Measurements from ENCODE around the gene E2F1.

Gene E2F1

DNA sequence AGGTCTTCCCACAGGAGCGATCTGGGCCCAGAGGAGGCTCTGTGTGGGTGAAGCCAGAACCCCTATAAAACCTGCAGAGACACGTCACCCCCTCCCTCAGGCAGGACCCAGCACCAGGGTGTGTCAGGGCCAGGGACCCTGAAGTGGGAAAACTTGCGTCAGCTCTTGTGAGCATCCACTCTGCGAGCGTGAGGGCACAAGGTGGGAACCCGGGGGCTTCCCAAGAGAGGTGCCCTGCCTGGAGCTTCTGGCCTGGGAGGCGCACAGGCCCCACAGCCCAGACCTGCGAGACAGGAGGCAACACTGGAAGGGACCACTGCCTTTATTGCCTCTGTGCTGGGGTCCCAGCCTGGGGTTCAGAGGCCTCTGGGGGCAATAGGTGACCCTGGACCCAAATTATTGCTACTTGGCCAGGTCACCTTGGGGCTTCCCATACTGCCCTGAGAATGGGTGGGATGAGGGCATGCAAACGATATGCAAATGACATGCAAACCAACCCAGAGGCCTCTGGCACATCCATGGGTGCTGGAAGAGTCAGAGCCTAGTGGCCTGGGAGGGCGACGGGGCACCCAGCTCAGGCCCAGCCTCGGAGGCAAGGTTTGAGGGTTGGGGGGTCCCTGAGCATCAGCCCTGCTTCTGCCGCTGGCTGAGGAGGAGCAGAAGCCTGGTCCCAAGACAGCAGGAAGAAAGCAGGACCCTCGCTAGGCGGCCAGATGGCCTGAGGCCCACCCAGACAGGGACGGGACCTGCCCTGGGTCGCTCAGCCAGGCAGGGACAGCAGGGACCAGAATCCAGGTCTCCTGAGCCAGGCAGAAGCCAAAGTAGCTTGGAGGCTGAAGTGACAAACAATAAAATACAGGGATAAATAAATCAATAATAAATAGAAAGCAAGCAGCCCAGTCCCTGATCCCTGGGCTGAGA is 29.1 kb downstream of the E2F1 start:
- Histone ChIP-seq H2BK120ac (ENCODE audit: insufficient read depth, low read length, poor library complexity) (no peak overlapping the region), H3K18ac (ENCODE audit: low read length) (no peak overlapping the region), H2AK5ac (ENCODE audit: low read length) (no peak overlapping the region), H3K4me1 (ENCODE audit: control insufficient read depth in 1 of 2, insufficient read depth in 2 of 2, low read length in 2 of 2) (peaks cover 7% of the 10 kb centered on the region in 2 experiments), H4K12ac (ENCODE audit: low read depth, low read length) (no peak overlapping the region), H2BK12ac (ENCODE audit: low read length) (no peak overlapping the region), H2BK5ac (ENCODE audit: low read depth, low read length, poor library complexity) (no peak overlapping the region), H3K79me2 (ENCODE audit: control insufficient read depth, insufficient read depth, low read length, poor library complexity) (no peaks in the 10 kb centered on the region), H3K4me2 (ENCODE audit: low read length) (no peak overlapping the region), H3K4me3 (ENCODE audit: low read depth, low read length) (no peak overlapping the region), H3K9ac (ENCODE audit: low read length) (no peak overlapping the region), H3K14ac (ENCODE audit: low read length) (no peak overlapping the region), H2AFZ (ENCODE audit: insufficient read depth, low read length, poor library complexity) (no peak overlapping the region), H3K36me3 (ENCODE audit: control insufficient read depth in 1 of 2, insufficient read depth in 2 of 2, low read length in 2 of 2) (peaks cover 36 to 41% of the 10 kb centered on the region in 2 experiments), H3K4ac (ENCODE audit: low read depth, low read length) (no peak overlapping the region), H3K9me3 (ENCODE audit: insufficient read depth, low read depth, low read length) (peaks cover 2% of the 10 kb centered on the region), H4K91ac (ENCODE audit: low read depth, low read length) (no peak overlapping the region), H3K79me1 (ENCODE audit: low read length) (no peaks in the 10 kb centered on the region), H3K23ac (ENCODE audit: low read length) (no peak overlapping the region), H3K27me3 (ENCODE audit: insufficient read depth, low read length) (no peaks in the 10 kb centered on the region), H4K8ac (ENCODE audit: low read depth, low read length) (no peak overlapping the region), H3K27ac (ENCODE audit: low read depth, low read length) (no peak overlapping the region)
- DNase-seq = no peak
- WGBS (ENCODE audit: extremely low coverage, insufficient coverage, insufficient read length) = no CpG with 5 or more reads among the region's 17 CpGs

DNA sequence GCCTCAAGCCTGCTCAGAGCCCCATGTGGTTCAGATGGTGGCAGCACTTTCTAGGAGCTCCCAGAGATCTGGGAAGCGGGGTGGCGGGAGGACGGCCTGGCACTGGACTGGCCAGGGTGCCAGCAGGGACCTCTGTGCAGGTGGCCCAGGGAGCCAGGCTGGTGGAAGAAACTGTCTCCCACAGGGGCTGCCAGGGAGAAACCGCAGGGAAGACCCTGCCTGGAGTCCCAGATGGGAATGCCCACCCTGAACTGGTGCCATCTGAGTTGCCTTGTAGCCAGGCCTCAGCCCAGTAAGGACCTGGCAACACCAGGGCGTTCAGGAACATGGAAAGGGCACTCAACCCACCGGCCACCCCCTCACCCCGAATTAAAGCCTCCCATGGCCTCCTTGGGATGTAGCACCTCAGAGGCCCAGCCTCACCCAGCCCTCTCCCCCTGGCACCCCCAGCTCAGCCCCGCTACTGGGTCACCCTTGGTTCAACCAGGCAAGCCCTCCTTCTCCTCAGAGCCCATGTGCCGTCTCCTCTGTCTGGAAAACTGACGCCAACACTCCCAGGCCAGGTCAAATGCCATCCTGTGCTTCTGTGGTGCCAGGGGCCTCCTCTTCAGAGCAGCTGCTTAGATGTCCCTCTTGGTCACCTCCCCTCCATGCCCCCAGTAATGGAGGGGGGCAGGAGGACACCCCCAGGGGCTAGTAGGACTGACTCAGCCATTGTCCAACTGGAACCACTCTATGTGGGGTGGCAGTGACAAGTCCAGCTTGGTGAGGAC is 30.0 kb downstream of the E2F1 start:
- Histone ChIP-seq H3K23ac (ENCODE audit: low read length) (no peak overlapping the region), H3K27ac (ENCODE audit: low read depth, low read length) (no peak overlapping the region), H3K36me3 (ENCODE audit: control insufficient read depth in 1 of 2, insufficient read depth in 2 of 2, low read length in 2 of 2) (peaks cover 36 to 41% of the 10 kb centered on the region in 2 experiments), H3K4me1 (ENCODE audit: control insufficient read depth in 1 of 2, insufficient read depth in 2 of 2, low read length in 2 of 2) (peaks cover 7% of the 10 kb centered on the region in 2 experiments), H4K91ac (ENCODE audit: low read depth, low read length) (no peak overlapping the region), H4K8ac (ENCODE audit: low read depth, low read length) (no peak overlapping the region), H3K27me3 (ENCODE audit: insufficient read depth, low read length) (no peaks in the 10 kb centered on the region), H3K14ac (ENCODE audit: low read length) (no peak overlapping the region), H3K18ac (ENCODE audit: low read length) (no peak overlapping the region), H3K9me3 (ENCODE audit: insufficient read depth, low read depth, low read length) (peaks cover 2% of the 10 kb centered on the region), H2AFZ (ENCODE audit: insufficient read depth, low read length, poor library complexity) (no peak overlapping the region), H4K12ac (ENCODE audit: low read depth, low read length) (no peak overlapping the region), H2BK120ac (ENCODE audit: insufficient read depth, low read length, poor library complexity) (no peak overlapping the region), H2AK5ac (ENCODE audit: low read length) (no peak overlapping the region), H3K4me3 (ENCODE audit: low read depth, low read length) (no peak overlapping the region), H3K4me2 (ENCODE audit: low read length) (no peak overlapping the region), H3K79me1 (ENCODE audit: low read length) (no peaks in the 10 kb centered on the region), H2BK5ac (ENCODE audit: low read depth, low read length, poor library complexity) (no peak overlapping the region), H3K4ac (ENCODE audit: low read depth, low read length) (no peak overlapping the region), H2BK12ac (ENCODE audit: low read length) (no peak overlapping the region), H3K79me2 (ENCODE audit: control insufficient read depth, insufficient read depth, low read length, poor library complexity) (no peaks in the 10 kb centered on the region), H3K9ac (ENCODE audit: low read length) (no peak overlapping the region)
- DNase-seq = no peak
- WGBS (ENCODE audit: extremely low coverage, insufficient coverage, insufficient read length) = no CpG with 5 or more reads among the region's 10 CpGs

DNA sequence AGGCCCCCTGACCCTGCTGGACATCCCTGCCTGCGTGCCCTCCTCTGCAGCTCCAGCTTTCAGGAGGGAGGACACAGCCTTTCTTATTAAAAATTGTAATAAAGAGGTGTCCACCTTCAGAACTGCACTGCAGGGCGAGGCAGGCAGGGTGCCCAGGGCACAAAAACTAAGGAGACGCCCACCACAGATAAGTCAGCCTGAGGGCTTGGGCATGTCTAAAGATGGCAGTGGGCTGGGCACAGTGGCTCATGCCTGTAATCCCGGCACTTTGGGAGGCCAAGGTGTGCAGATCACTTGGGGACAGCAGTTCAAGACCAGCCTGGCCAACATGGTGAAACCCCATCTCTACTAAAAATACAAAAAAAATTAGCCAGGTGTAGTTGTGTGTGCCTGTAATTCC is 31.0 kb downstream of the E2F1 start:
- Histone ChIP-seq H2AK5ac (ENCODE audit: low read length) (no peak overlapping the region), H3K4me3 (ENCODE audit: low read depth, low read length) (no peak overlapping the region), H3K36me3 (ENCODE audit: control insufficient read depth in 1 of 2, insufficient read depth in 2 of 2, low read length in 2 of 2) (peaks cover 32 to 37% of the 10 kb centered on the region in 2 experiments), H2BK120ac (ENCODE audit: insufficient read depth, low read length, poor library complexity) (no peak overlapping the region), H3K27ac (ENCODE audit: low read depth, low read length) (no peak overlapping the region), H3K4ac (ENCODE audit: low read depth, low read length) (no peak overlapping the region), H2AFZ (ENCODE audit: insufficient read depth, low read length, poor library complexity) (no peak overlapping the region), H4K91ac (ENCODE audit: low read depth, low read length) (no peak overlapping the region), H3K79me2 (ENCODE audit: control insufficient read depth, insufficient read depth, low read length, poor library complexity) (no peaks in the 10 kb centered on the region), H2BK12ac (ENCODE audit: low read length) (no peak overlapping the region), H3K14ac (ENCODE audit: low read length) (no peak overlapping the region), H3K23ac (ENCODE audit: low read length) (no peak overlapping the region), H3K18ac (ENCODE audit: low read length) (no peak overlapping the region), H3K9me3 (ENCODE audit: insufficient read depth, low read depth, low read length) (peaks cover 2% of the 10 kb centered on the region), H3K79me1 (ENCODE audit: low read length) (no peaks in the 10 kb centered on the region), H4K12ac (ENCODE audit: low read depth, low read length) (no peak overlapping the region), H2BK5ac (ENCODE audit: low read depth, low read length, poor library complexity) (no peak overlapping the region), H4K8ac (ENCODE audit: low read depth, low read length) (no peak overlapping the region), H3K27me3 (ENCODE audit: insufficient read depth, low read length) (no peaks in the 10 kb centered on the region), H3K4me2 (ENCODE audit: low read length) (no peak overlapping the region), H3K4me1 (ENCODE audit: control insufficient read depth in 1 of 2, insufficient read depth in 2 of 2, low read length in 2 of 2) (peaks cover 7% of the 10 kb centered on the region in 2 experiments), H3K9ac (ENCODE audit: low read length) (no peak overlapping the region)
- WGBS (ENCODE audit: extremely low coverage, insufficient coverage, insufficient read length) = no CpG with 5 or more reads among the region's 4 CpGs
- no peak for DNase-seq

DNA sequence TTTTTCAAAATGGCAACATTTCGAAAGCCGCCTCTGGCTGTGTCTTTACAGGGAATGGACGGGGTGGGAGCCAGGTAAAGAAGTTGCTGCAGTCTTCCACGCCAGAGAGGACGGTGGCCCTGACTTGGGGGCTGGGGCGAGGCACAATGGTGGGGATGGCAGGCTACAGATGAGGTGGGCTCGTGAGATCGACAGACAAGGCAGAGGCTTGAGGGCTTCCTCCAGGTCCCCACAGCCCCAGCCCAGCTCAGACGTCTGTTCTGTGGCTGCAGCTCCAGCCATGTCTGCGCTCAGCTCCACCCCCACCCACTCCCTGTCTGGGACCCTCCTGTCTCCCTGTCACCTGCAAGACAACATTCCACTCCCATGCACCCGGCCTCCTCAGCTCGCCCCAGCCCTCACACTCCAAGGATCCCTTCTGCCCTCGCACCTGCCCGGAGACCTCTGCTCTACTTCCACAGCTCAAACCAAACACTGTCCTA is 31.5 kb downstream of the E2F1 start:
- whole genome bisulfite sequencing (ENCODE audit: extremely low coverage, insufficient coverage, insufficient read length) = no CpG with 5 or more reads among the region's 14 CpGs
- Histone ChIP-seq H2AK5ac (ENCODE audit: low read length) (no peak overlapping the region), H2BK12ac (ENCODE audit: low read length) (no peak overlapping the region), H2AFZ (ENCODE audit: insufficient read depth, low read length, poor library complexity) (no peak overlapping the region), H2BK120ac (ENCODE audit: insufficient read depth, low read length, poor library complexity) (no peak overlapping the region), H3K27ac (ENCODE audit: low read depth, low read length) (no peak overlapping the region), H3K79me1 (ENCODE audit: low read length) (no peaks in the 10 kb centered on the region), H2BK5ac (ENCODE audit: low read depth, low read length, poor library complexity) (no peak overlapping the region), H3K18ac (ENCODE audit: low read length) (no peak overlapping the region), H3K27me3 (ENCODE audit: insufficient read depth, low read length) (no peaks in the 10 kb centered on the region), H4K91ac (ENCODE audit: low read depth, low read length) (no peak overlapping the region), H3K4me1 (ENCODE audit: control insufficient read depth in 1 of 2, insufficient read depth in 2 of 2, low read length in 2 of 2) (peaks cover 7% of the 10 kb centered on the region in 2 experiments), H3K23ac (ENCODE audit: low read length) (no peak overlapping the region), H3K9ac (ENCODE audit: low read length) (no peak overlapping the region), H3K14ac (ENCODE audit: low read length) (no peak overlapping the region), H3K4ac (ENCODE audit: low read depth, low read length) (no peak overlapping the region), H3K9me3 (ENCODE audit: insufficient read depth, low read depth, low read length) (peaks cover 2% of the 10 kb centered on the region), H3K79me2 (ENCODE audit: control insufficient read depth, insufficient read depth, low read length, poor library complexity) (no peaks in the 10 kb centered on the region), H3K4me3 (ENCODE audit: low read depth, low read length) (peak overlapping the region; percentile 21), H3K4me2 (ENCODE audit: low read length) (no peak overlapping the region), H3K36me3 (ENCODE audit: control insufficient read depth in 1 of 2, insufficient read depth in 2 of 2, low read length in 2 of 2) (peaks cover 28 to 32% of the 10 kb centered on the region in 2 experiments), H4K12ac (ENCODE audit: low read depth, low read length) (no peak overlapping the region), H4K8ac (ENCODE audit: low read depth, low read length) (no peak overlapping the region)
- no peak for DNase-seq

Measured in trophoblast cell (in vitro differentiated cells and primary cell).